H1 (cell line): ENCODE results near the gene OR10A4. TPM values are rescaled to one million over a fixed set of nuclear protein-coding genes. Genes with fewer than 3 reads are reported as not detected.
"Not testable (repeated sequence)": the region's sequence is repeated elsewhere in the genome, so short reads cannot be mapped to it uniquely, and the experiment has no call there.

ENCODE experiments used
- CTCF ChIA-PET: fragments of 300-600 bp; sonication (Branson Sonifier 250); formaldehyde crosslinking; loops from one replicate; lab custom pipeline; 2021; ENCODE audit not compliant: partially characterized antibody; lab: Charles Lee
- POLR2A ChIA-PET: fragments of 300-600 bp; sonication (Branson Sonifier 250); formaldehyde crosslinking; loops from one replicate; lab custom pipeline; 2021; ENCODE audit warnings: inconsistent platforms; ENCODE audit not compliant: partially characterized antibody; lab: Charles Lee
- DNase-seq, 2 experiments: peaks; one replicate each; pipeline versions ENCODE4 v3.0.0 to v3.0.0-alpha.2; 2010 to 2022; ENCODE audit warnings: low spot score in 2 of 2, low read depth in 1 of 2, mixed read lengths in 1 of 2
- FAIRE-seq: peaks from 2 replicates; lab custom pipeline; 2011; peaks lifted over from hg19 to GRCh38; lab: Jason Lieb, UNC
- H2AFZ ChIP-seq: 2 replicates; pipeline ENCODE4 v1.8.1; 2012; ENCODE audit warnings: low read length, inconsistent platforms
- H2AK5ac ChIP-seq: 2 replicates; pipeline ENCODE4 v1.6.1; 2013; ENCODE audit warnings: low read depth, low read length
- H2BK120ac ChIP-seq: replicated peaks from 2 replicates; pipeline ENCODE3; 2013; ENCODE audit warnings: low read depth, low read length, inconsistent platforms
- H2BK12ac ChIP-seq: 2 replicates; pipeline ENCODE4 v1.6.1; 2013; ENCODE audit warnings: low read depth, low read length
- H2BK15ac ChIP-seq: 2 replicates; pipeline ENCODE4 v1.6.1; 2013; ENCODE audit warnings: low read length
- H2BK20ac ChIP-seq: 2 replicates; pipeline ENCODE4 v1.6.1; 2013; ENCODE audit warnings: low read length
- H2BK5ac ChIP-seq: 2 replicates; pipeline ENCODE4 v1.6.1; 2013; ENCODE audit warnings: low read depth, low read length
- H3K14ac ChIP-seq: 2 replicates; pipeline ENCODE4 v1.6.1; 2013; ENCODE audit warnings: inconsistent platforms; ENCODE audit not compliant: insufficient read length
- H3K18ac ChIP-seq: 2 replicates; pipeline ENCODE4 v1.6.1; 2013; ENCODE audit warnings: low read length; ENCODE audit errors: extremely low read depth
- H3K23ac ChIP-seq: 2 replicates; pipeline ENCODE4 v1.6.1; 2013; ENCODE audit warnings: inconsistent platforms; ENCODE audit not compliant: insufficient read length
- H3K23me2 ChIP-seq: 2 replicates; pipeline ENCODE4 v1.6.1; 2013; ENCODE audit warnings: low read depth, low read length
- H3K27ac ChIP-seq: 2 replicates; pipeline ENCODE4 v1.6.1; 2011; ENCODE audit warnings: low read depth, low read length, inconsistent platforms
- H3K27me3 ChIP-seq, 4 experiments: replicated peaks in 1 of 4; 1 replicate in 1 of 4; 2 replicates in 3 of 4; pipeline versions ENCODE4 v1.6.1 to v1.8.1; 2011 to 2013; ENCODE audit warnings: low read length in 3 of 4, mild to moderate bottlenecking in 3 of 4, inconsistent platforms in 2 of 4, mixed read lengths in 2 of 4, moderate library complexity in 1 of 4; ENCODE audit not compliant: control insufficient read depth in 3 of 4, insufficient read depth in 3 of 4; ENCODE audit errors: extremely low read depth in 1 of 4
- H3K36me3 ChIP-seq, 4 experiments: 2 replicates each; pipeline versions ENCODE4 v1.6.1 to v1.8.1; 2011 to 2013; ENCODE audit warnings: mild to moderate bottlenecking in 4 of 4, low read length in 3 of 4, moderate library complexity in 2 of 4, control low read depth in 1 of 4, inconsistent platforms in 1 of 4; ENCODE audit not compliant: insufficient read depth in 4 of 4, control insufficient read depth in 2 of 4
- H3K4ac ChIP-seq: replicated peaks from 2 replicates; pipeline ENCODE3; 2013; ENCODE audit warnings: low read length, low read depth, mixed read lengths, inconsistent platforms; ENCODE audit not compliant: insufficient read length
- H3K4me1 ChIP-seq, 4 experiments: replicated peaks in 1 of 4; 1 replicate in 1 of 4; 2 replicates in 3 of 4; pipeline versions ENCODE4 v1.6.1 to v1.8.1; 2011 to 2013; ENCODE audit warnings: low read length in 3 of 4, inconsistent platforms in 2 of 4, mixed read lengths in 1 of 4; ENCODE audit not compliant: insufficient read depth in 4 of 4, control insufficient read depth in 3 of 4
- H3K4me2 ChIP-seq, 2 experiments: 2 replicates each; pipeline versions ENCODE4 v1.6.1 to v1.8.1; 2011 to 2013; ENCODE audit warnings: low read depth in 2 of 2, low read length in 2 of 2, control low read depth in 1 of 2, inconsistent platforms in 1 of 2, mild to moderate bottlenecking in 1 of 2; ENCODE audit not compliant: insufficient read depth in 1 of 2
- H3K4me3 ChIP-seq, 4 experiments: fragments of 200-600, 300-600 bp in 1 of 4; sonication (generic), shearing (Covaris generic), sonication (Bioruptor Twin) in 1 of 4; 2 replicates each; pipeline versions ENCODE4 v1.5.1 to v1.8.1; 2011 to 2016; ENCODE audit warnings: low read length in 4 of 4, low read depth in 3 of 4, control low read depth in 2 of 4, inconsistent platforms in 2 of 4, mild to moderate bottlenecking in 2 of 4, mixed read lengths in 1 of 4, moderate library complexity in 1 of 4; ENCODE audit not compliant: insufficient read depth in 2 of 4; ENCODE audit errors: extremely low read depth in 1 of 4
- H3K56ac ChIP-seq: replicated peaks from 2 replicates; pipeline ENCODE3; 2013; ENCODE audit warnings: low read depth, mild to moderate bottlenecking, mixed read lengths, low read length, inconsistent platforms; ENCODE audit not compliant: insufficient read length
- H3K79me1 ChIP-seq: 2 replicates; pipeline ENCODE4 v1.6.1; 2013; ENCODE audit warnings: low read depth, low read length, control low read depth
- H3K79me2 ChIP-seq, 2 experiments: 2 replicates each; pipeline versions ENCODE4 v1.6.1 to v1.8.1; 2012 to 2013; ENCODE audit warnings: low read length in 2 of 2, mild to moderate bottlenecking in 2 of 2, inconsistent platforms in 1 of 2; ENCODE audit not compliant: insufficient read depth in 2 of 2, control insufficient read depth in 1 of 2
- H3K9ac ChIP-seq, 4 experiments: replicated peaks in 1 of 4; 1 replicate in 1 of 4; 2 replicates in 3 of 4; pipeline versions ENCODE4 v1.6.1 to v1.8.1; 2011 to 2013; ENCODE audit warnings: low read depth in 3 of 4, low read length in 3 of 4, control low read depth in 2 of 4, mild to moderate bottlenecking in 2 of 4, moderate library complexity in 2 of 4, inconsistent platforms in 1 of 4; ENCODE audit errors: extremely low read depth in 1 of 4
- H3K9me3 ChIP-seq, 2 experiments: 2 replicates each; pipeline versions ENCODE4 v1.6.1 to v1.8.1; 2012 to 2013; ENCODE audit warnings: mild to moderate bottlenecking in 2 of 2, moderate library complexity in 2 of 2, control low read depth in 1 of 2, inconsistent platforms in 1 of 2, low read depth in 1 of 2, low read length in 1 of 2, mixed read lengths in 1 of 2; ENCODE audit not compliant: insufficient read depth in 2 of 2
- H4K20me1 ChIP-seq, 2 experiments: replicated peaks in 1 of 2; 2 replicates each; pipeline versions ENCODE3 to v1.8.1; 2011 to 2013; ENCODE audit warnings: inconsistent platforms in 2 of 2, low read length in 2 of 2, mild to moderate bottlenecking in 1 of 2; ENCODE audit not compliant: insufficient read depth in 2 of 2, control insufficient read depth in 1 of 2
- H4K5ac ChIP-seq: 2 replicates; pipeline ENCODE4 v1.6.1; 2013; ENCODE audit warnings: low read length, low read depth, mixed read lengths, inconsistent platforms; ENCODE audit not compliant: insufficient read length
- H4K8ac ChIP-seq: 2 replicates; pipeline ENCODE4 v1.8.0; 2013; ENCODE audit warnings: mild to moderate bottlenecking, moderate library complexity, low read length, inconsistent platforms; ENCODE audit not compliant: insufficient read depth; ENCODE audit errors: extremely low read depth
- H4K91ac ChIP-seq: replicated peaks from 2 replicates; pipeline ENCODE3; 2013; ENCODE audit warnings: low read length, mixed read lengths, inconsistent platforms; ENCODE audit not compliant: insufficient read length
- WGBS, 2 experiments: shearing (Covaris generic) in 1 of 2; methylation state at CpG; one replicate each; pipeline versions ENCODE4 v1.1.6 to v1.1.7; 2013 to 2015; ENCODE audit warnings: low lambda C conversion rate in 2 of 2, mixed read lengths in 2 of 2, inconsistent platforms in 1 of 2, low coverage in 1 of 2, missing lambda C conversion rate in 1 of 2; ENCODE audit not compliant: insufficient replicate concordance in 2 of 2, insufficient coverage in 1 of 2, insufficient read length in 1 of 2; ENCODE audit errors: extremely low coverage in 1 of 2, missing lambda C conversion rate in 1 of 2; 5-methylcytosine and 5-hydroxymethylcytosine counted together
- polyA plus RNA-seq, 7 experiments: library from polyadenylated mRNA; depleted of rRNA in 3 of 7; stranded (reverse) in 5 of 7; unstranded in 2 of 7; fragments of >200 nt in 5 of 7; fragments of 200-250 nt in 2 of 7; gene quantifications; 1 replicate in 5 of 7; 2 replicates in 1 of 7; 4 replicates in 1 of 7; pipeline versions ENCODE4 v1.2.1 to v1.2.3, GENCODE V29; 2011 to 2013; ENCODE audit warnings: missing spikeins in 2 of 7, mixed read lengths in 2 of 7
- total RNA-seq: library from RNA; stranded (reverse); fragmentation: NEBNext Ultra II Directional; extraction: Animal tissue kit (Norgen Biotek cat#: 25700); gene quantifications from 2 replicates; pipeline ENCODE4 v1.2.1, GENCODE V29; 2021

Gene OR10A4
- total and polyA plus RNA-seq, 2 of the 8 experiments (the other 6 are each of a cell fraction or from before 2014, with no cell fraction given), result not detected

DNA sequence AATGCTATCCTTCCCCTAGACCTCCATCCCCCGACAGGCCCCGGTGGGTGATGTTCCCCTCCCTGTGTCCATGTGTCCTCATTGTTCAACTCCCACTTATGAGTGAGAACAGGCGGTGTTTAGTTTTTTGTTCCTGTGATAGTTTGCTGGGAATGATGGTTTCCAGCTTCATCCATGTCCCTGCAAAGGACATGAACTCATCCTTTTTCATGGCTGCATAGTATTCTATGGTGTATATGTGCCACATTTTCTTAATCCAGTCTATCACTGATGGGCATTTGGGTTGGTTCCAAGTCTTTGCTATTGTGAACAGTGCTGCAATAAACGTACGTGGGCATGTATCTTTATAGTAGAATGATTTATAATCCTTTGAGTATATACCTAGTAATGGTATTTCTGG is 11.3 kb downstream of the OR10A4 start:
- CTCF ChIA-PET, result interaction anchor here (2.3 kb wide), 1 partner anchor 76 kb away, joined by 9 read pairs; no protein-coding TSS in a partner anchor
- H2BK20ac ChIP-seq, H2BK12ac ChIP-seq, H3K79me2 ChIP-seq, H3K4ac ChIP-seq, H4K8ac ChIP-seq, H4K5ac ChIP-seq, H3K23ac ChIP-seq, H3K27me3 ChIP-seq, H3K14ac ChIP-seq, DNase-seq, H3K4me3 ChIP-seq, H4K91ac ChIP-seq, H4K20me1 ChIP-seq, H2AFZ ChIP-seq, H3K4me1 ChIP-seq, H3K9me3 ChIP-seq, H3K79me1 ChIP-seq, H3K36me3 ChIP-seq, POLR2A ChIA-PET, H3K27ac ChIP-seq, H3K9ac ChIP-seq, H2BK120ac ChIP-seq, FAIRE-seq, H3K18ac ChIP-seq, H3K56ac ChIP-seq, H3K4me2 ChIP-seq, H2BK15ac ChIP-seq, H2AK5ac ChIP-seq, H2BK5ac ChIP-seq, H3K23me2 ChIP-seq: not testable (repeated sequence)
- 91% methylated on average over 5 of the region's 5 CpGs; no CpG with 5 or more reads in 1 of the 2 experiments for WGBS, 2 experiments
